Thoracic aorta (tissue), 2 donors: ENCODE data around the gene GABRQ. TPM values are rescaled to one million over a fixed set of nuclear protein-coding genes. Genes with fewer than 3 reads are reported as not detected.

Experiments used
- ATAC-seq: fragments of 150-250 bp; one replicate; pipeline ENCODE4 v1.8.0; 2017; ENCODE audit warnings: low read depth; ENCODE audit not compliant: insufficient number of reproducible peaks, low FRiP score
- DNase-seq: peaks from one replicate; pipeline ENCODE4 v3.0.0-alpha.2; 2020; ENCODE audit warnings: low spot score
- H3K27ac ChIP-seq, 2 donors: fragments of 200-600 bp; sonication (generic); 1 replicate in 1 of 2; 2 replicates in 1 of 2; pipeline ENCODE4 v1.5.1; 2016; ENCODE audit warnings: mild to moderate bottlenecking in 2 of 2, moderate library complexity in 2 of 2
- H3K27me3 ChIP-seq: fragments of 200-600 bp; sonication (generic); replicated peaks from 2 replicates; pipeline ENCODE4 v1.6.0; 2016; ENCODE audit warnings: mild to moderate bottlenecking; ENCODE audit not compliant: insufficient read depth
- H3K36me3 ChIP-seq: fragments of 200-600 bp; sonication (generic); one replicate; pipeline ENCODE4 v1.5.1; 2016
- H3K4me1 ChIP-seq, 2 donors: fragments of 200-600 bp; sonication (generic); 1 replicate in 1 of 2; 2 replicates in 1 of 2; pipeline versions ENCODE4 v1.5.1 to v1.6.0; 2016; ENCODE audit warnings: low read depth in 2 of 2, mild to moderate bottlenecking in 1 of 2; ENCODE audit not compliant: control insufficient read depth in 1 of 2
- H3K4me3 ChIP-seq: fragments of 200-600 bp; sonication (generic); 2 replicates; pipeline ENCODE4 v1.5.1; 2016; ENCODE audit warnings: mild to moderate bottlenecking
- H3K9me3 ChIP-seq: fragments of 200-600 bp; sonication (generic); 2 replicates; pipeline ENCODE4 v1.5.1; 2016
- total RNA-seq, 2 donors: library from RNA; depleted of rRNA; stranded (reverse); fragments of >200 nt; gene quantifications; one replicate each; pipeline versions ENCODE4 v1.1.0 to v1.2.3, GENCODE V29; 2016
- TF ChIP-seq, protein P1 (sequence below): fragments of 200-600 bp; sonication (generic); IDR thresholded peaks from one replicate; pipeline ENCODE4 v1.5.1; 2019; ENCODE audit warnings: antibody characterized with exemption

GABRQ gene
- total RNA-seq, 2 donors from 2014 or later = not detected

GRCh38 chrX:152647978-152648377 lies 10.3 kb downstream of the GABRQ start:
- Histone ChIP-seq H3K36me3 (no peaks in the 10 kb centered on the region), H3K4me3 (no peak overlapping the region), H3K27me3 (no peaks in the 10 kb centered on the region), H3K27ac (no peak overlapping the region), H3K4me1 (no peaks in the 10 kb centered on the region), H3K9me3 (no peaks in the 10 kb centered on the region)
- ATAC-seq (no peak), DNase-seq (no peak)
- TF ChIP-seq, protein P1, sequence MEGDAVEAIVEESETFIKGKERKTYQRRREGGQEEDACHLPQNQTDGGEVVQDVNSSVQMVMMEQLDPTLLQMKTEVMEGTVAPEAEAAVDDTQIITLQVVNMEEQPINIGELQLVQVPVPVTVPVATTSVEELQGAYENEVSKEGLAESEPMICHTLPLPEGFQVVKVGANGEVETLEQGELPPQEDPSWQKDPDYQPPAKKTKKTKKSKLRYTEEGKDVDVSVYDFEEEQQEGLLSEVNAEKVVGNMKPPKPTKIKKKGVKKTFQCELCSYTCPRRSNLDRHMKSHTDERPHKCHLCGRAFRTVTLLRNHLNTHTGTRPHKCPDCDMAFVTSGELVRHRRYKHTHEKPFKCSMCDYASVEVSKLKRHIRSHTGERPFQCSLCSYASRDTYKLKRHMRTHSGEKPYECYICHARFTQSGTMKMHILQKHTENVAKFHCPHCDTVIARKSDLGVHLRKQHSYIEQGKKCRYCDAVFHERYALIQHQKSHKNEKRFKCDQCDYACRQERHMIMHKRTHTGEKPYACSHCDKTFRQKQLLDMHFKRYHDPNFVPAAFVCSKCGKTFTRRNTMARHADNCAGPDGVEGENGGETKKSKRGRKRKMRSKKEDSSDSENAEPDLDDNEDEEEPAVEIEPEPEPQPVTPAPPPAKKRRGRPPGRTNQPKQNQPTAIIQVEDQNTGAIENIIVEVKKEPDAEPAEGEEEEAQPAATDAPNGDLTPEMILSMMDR = no peak

- Histone ChIP-seq H3K27ac (no peak overlapping the region), H3K27me3 (no peaks in the 10 kb centered on the region)
- TF ChIP-seq, protein P1 = no peak
These were observed 14.4 kb downstream of the GABRQ start for GRCh38 chrX:152652060-152652459.

GRCh38 chrX:152652467-152652866 lies 14.8 kb downstream of the GABRQ start:
- no peaks in the 10 kb centered on the region for H3K27me3 ChIP-seq
- H3K4me3 ChIP-seq = no peak overlapping the region
- DNase-seq = no peak
- H3K36me3 ChIP-seq = no peaks in the 10 kb centered on the region
- no peaks in the 10 kb centered on the region for H3K9me3 ChIP-seq
- TF ChIP-seq, protein P1 = no peak
- no peak overlapping the region for H3K27ac ChIP-seq
- H3K4me1 ChIP-seq = no peaks in the 10 kb centered on the region
- no peak for ATAC-seq

More at GRCh38 chrX:152652060-152652459, 14.4 kb downstream of the GABRQ start:
- Histone ChIP-seq H3K4me3 (no peak overlapping the region), H3K36me3 (no peaks in the 10 kb centered on the region), H3K4me1 (no peaks in the 10 kb centered on the region), H3K9me3 (no peaks in the 10 kb centered on the region)
- ATAC-seq (no peak), DNase-seq (no peak)

- H3K36me3 ChIP-seq = no peaks in the 10 kb centered on the region
- ATAC-seq = no peak
- H3K27ac ChIP-seq = no peak overlapping the region
- H3K9me3 ChIP-seq = no peaks in the 10 kb centered on the region
- TF ChIP-seq, protein P1 = no peak
- H3K27me3 ChIP-seq = no peaks in the 10 kb centered on the region
- no peak for DNase-seq
- H3K4me1 ChIP-seq = no peaks in the 10 kb centered on the region
- H3K4me3 ChIP-seq = no peak overlapping the region
These were observed 18.4 kb downstream of the GABRQ start for GRCh38 chrX:152656087-152656486.

GRCh38 chrX:152656890-152657289 lies 19.2 kb downstream of the GABRQ start:
- ATAC-seq (no peak), DNase-seq (no peak)
- H3K4me3 ChIP-seq = no peak overlapping the region
- no peaks in the 10 kb centered on the region for H3K27me3 ChIP-seq
- TF ChIP-seq, protein P1 = no peak
- H3K9me3 ChIP-seq = no peaks in the 10 kb centered on the region
- H3K4me1 ChIP-seq = no peaks in the 10 kb centered on the region
- H3K27ac ChIP-seq = no peak overlapping the region
- no peaks in the 10 kb centered on the region for H3K36me3 ChIP-seq
